ENCODE results near the gene TMEM119.

- TF ChIP-seq, protein P1, sequence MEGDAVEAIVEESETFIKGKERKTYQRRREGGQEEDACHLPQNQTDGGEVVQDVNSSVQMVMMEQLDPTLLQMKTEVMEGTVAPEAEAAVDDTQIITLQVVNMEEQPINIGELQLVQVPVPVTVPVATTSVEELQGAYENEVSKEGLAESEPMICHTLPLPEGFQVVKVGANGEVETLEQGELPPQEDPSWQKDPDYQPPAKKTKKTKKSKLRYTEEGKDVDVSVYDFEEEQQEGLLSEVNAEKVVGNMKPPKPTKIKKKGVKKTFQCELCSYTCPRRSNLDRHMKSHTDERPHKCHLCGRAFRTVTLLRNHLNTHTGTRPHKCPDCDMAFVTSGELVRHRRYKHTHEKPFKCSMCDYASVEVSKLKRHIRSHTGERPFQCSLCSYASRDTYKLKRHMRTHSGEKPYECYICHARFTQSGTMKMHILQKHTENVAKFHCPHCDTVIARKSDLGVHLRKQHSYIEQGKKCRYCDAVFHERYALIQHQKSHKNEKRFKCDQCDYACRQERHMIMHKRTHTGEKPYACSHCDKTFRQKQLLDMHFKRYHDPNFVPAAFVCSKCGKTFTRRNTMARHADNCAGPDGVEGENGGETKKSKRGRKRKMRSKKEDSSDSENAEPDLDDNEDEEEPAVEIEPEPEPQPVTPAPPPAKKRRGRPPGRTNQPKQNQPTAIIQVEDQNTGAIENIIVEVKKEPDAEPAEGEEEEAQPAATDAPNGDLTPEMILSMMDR (IDR thresholded peaks at IDR 0.05), result no peak
- no peak for TF ChIP-seq POLR2A (IDR thresholded peaks at IDR 0.05)
- no peak for TF ChIP-seq EP300 (IDR thresholded peaks at IDR 0.05)
Measured at GRCh38 chr12:108602976-108603704, 5.3 kb upstream of the TMEM119 start.
